Activated CD4-positive, alpha-beta T cell treated with anti-CD3 and anti-CD28 coated beads, Interleukin-2, Interleukin-4, amounts not matched to agents 100 ng/mL and 50 ng/mL, durations not matched to agents 16 hours and 8 hours (primary cell): ENCODE measurements around the gene RAD23A.
"Not testable (repeated sequence)": the region's sequence is repeated elsewhere in the genome, so short reads cannot be mapped to it uniquely, and the experiment has no call there.

Experiments
- DNase-seq: peaks from one replicate; pipeline ENCODE4 v3.0.0-alpha.2; 2020; ENCODE audit warnings: low spot score

The RAD23A gene

DNA sequence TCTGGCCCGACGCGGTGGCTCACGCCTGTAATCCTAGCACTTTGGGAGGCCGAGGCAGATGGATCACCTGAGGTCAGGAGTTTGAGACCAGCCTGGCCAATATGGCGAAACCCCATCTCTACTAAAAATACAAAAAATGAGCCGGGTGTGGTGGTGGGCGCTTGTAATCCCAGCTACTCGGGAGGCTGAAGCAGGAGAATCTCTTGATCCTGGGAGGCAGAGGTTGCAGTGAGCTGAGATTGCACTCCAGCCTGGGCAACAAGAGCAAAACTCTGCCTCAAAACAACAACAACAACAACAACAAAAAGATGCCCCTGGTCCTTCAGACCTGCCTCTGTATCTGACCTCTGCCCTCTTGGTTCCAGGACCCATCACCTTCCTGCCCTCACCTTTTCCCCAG is 9.9 kb downstream of the RAD23A start:
- not testable (repeated sequence) for DNase-seq

DNA sequence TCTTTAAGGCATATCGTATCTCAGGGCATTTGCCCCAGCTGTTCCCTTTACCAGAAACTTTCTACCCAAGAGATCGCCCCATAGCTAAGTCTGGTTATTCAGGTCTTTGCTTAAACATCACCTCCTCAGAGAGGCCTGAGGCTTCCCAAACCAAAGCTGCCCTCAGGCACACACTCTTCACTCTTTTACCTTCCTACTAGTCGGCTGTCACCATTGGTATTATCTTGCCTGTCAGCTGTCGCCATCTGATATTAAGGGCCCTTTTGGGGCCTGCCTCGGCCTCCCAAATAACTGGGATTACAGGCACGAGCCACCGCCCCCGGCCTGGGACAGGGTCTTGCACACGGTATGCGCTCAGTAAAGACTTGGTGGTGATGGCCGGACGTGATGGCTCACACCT is 10.3 kb downstream of the RAD23A start:
- DNase-seq, result no peak

DNA sequence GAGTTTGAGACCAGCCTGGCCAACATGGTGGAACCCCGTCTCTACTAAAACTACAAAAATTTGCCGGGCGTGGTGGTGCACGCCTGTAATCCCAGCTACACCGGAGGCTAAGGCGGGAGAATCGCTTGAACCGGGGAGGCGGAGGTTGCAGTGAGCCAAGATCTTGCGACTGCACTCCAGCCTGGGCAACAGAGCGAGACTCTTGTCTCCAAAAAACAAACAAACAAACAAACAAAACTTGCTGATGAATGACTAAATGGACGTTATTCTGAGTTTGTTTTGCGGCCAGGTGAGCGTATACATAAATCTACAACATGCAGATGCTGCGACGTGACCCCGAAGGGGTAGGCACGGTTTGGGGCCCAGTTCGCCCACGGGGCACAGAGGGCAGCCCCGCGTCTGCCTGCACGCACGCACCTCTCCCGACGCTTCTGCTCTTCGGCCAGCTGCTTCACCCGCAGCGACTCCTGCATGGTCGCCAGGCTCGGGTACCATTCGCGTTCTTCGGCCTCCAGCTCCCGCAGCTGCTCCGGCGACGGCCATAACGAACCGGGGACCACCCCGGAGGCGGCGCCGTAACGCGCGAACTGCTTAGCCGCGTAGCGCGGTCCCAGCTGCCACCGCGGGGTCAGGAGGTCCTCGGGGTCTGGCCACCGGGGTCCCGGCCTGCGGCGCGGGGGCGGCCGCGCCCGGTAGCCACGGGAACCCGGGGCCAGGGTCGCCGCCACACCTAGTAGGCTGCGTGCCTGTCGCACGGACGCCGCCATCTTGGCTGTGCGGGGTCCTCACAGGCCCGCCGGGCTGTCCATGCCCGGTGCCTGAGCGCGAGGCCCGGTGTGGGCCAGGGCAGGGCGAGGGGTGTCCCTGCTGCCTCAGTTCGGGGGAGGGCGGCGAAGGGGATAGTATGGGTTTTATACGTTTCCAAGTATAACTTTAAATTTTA is 11.1 kb downstream of the RAD23A start, which contains the start of gene GADD45GIP1:
TSS of gene GADD45GIP1 (minus strand) at position 778 of the 943 bp plus-strand sequence. CDS start at position 767, 11 bp downstream.
- DNase-seq, result peak; percentile 87

DNA sequence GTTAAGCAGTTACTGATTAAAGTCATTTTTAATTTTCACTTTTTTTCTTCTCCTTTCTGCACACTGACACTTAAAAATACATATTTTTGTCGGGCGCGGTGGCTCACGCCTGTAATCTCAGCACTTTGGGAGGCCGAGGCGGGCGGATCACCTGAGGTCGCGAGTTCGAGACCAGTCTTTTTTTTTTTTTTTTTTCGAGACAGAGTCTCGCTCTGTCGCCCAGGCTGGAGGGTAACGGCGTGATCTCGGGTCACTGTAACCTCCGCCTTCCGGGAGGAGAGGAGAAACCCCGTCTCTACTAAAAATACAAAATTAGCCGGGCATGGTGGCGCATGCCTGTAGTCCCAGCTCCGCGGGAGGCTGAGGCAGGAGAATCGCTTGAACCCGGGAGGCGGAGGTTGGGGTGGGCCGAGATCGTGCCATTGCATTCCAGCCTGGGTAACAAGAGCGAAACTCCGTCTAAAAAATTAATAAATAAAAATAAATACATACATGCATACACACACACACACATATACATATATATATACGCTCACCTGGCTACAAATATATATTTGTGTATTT is 11.8 kb downstream of the RAD23A start:
- DNase-seq, result not testable (repeated sequence)

DNA sequence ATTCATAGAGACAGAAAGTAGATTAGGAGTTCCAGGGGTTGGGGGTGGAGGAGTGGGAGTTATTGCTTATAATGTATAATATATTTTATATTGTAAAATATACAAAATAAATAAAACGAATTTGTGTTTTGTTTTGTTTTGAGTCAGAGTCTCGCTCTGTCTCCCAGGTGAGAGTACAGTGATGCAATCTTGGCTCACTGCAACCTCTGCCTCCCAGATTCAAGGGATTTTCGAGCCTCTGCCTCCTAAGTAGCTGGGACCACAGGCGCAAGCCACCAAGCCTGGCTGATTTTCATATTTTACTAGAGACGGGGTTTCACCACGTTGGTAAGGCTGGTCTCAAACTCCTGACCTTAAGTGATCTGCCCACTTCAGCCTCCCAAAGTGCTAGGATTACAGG is 13.8 kb downstream of the RAD23A start:
- DNase-seq, result no peak

DNA sequence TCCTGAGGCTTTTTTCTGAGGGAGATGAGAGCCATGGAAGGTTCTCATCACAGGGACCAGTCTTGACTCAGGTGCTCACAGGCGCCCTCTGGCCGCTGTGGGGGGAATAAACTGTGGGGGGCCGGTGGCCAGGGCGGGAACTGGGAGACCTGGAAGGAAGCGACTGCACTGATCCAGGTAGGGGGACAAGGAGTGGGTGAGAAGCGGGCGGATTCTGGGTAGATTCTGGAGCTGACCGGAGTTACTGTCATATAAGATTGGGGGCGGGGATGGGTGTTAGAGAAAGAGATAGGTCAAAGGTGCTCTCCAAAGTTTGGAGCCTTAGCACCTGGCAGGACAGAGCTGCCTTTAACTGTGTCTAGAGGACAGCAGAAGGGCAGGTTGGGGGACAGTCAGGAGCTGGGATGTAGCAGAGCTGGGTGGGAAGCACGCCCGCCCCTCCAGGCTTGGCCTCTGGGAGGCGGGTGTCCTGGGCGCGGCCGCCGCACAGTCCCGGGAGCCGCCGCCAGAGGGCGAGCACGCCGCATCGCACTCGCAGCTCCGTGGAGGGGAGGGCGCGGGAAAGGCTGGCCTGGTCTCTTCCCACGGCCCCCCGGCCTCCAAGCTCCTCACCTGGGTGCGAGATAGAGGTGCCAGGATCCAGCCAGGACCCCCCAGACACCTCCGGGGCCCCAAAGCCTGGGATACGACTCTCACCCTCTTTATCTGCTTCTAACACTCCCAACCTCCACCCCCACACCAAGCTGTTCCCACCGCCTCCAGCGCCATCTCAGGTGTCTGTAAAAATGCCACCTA is 19.6 kb downstream of the RAD23A start:
- peak; percentile 89 for DNase-seq

DNA sequence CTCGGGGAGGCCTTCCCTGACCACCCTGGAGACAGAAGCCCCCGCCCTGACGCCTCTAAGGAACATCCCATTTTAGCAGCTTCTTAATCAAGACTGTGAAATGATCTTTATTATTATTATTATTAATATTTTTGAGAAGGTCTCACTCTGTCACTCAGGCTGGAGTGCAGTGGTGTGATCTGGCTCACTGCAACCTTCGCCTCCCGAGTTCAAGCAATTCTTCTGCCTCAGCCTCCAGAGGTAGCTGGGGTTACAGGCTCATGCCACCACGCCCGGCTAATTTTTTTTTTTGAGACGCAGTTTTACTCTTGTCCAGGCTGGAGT is 20.1 kb downstream of the RAD23A start:
- no peak for DNase-seq

DNA sequence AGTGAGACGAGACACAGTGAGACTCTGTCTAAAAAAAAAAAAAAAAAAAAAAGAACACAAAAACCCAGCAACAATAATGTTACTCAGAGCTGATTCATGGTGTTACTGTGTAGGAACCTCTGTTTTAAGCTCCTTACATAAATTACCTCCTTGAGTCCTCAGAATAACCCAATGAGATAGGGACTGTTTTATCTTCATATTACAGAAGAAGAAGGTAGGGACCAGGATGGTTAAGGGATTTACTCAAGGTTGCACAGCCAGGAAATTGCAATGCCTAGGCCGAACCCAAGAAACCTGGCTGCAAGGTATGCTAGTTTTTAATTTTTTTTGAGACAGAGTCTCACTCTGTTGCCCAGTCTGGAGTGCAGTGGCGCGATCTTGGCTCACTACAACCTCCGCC is 22.2 kb downstream of the RAD23A start:
- no peak for DNase-seq

DNA sequence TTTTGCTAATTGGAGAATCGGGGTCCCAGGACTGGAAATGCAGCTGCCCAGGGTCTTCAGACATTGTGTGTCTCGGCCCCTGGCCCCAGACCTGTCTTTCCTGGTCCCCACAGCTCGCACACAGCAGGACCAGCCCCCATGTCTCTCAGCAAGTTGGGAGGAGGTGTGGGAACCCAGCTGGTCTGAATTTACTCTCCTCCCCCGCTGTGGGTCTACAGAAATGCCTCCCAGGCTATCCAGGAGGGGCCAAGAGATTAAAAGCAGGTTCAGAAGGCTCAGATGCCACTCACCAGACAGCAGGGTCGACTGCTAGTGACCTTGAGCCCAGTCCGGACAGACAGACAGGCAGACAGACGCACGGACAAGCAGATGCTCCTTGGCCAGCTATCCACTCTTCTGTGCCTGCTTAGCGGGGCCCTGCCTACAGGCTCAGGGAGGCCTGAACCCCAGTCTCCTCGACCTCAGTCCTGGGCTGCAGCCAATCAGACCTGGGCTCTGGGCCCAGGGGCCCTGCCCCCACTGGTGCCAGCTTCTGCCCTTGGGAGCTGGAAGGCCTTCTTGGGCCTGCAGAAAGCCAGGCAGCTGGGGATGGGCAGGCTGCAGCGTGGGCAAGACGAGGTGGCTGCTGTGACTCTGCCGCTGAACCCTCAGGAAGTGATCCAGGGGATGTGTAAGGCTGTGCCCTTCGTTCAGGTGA is 23.8 kb downstream of the RAD23A start, which contains the start of gene DAND5:
TSS of gene DAND5 (plus strand) at position 285 of the 697 bp plus-strand sequence. CDS start at position 370, 85 bp downstream.
- DNase-seq, result no peak

DNA sequence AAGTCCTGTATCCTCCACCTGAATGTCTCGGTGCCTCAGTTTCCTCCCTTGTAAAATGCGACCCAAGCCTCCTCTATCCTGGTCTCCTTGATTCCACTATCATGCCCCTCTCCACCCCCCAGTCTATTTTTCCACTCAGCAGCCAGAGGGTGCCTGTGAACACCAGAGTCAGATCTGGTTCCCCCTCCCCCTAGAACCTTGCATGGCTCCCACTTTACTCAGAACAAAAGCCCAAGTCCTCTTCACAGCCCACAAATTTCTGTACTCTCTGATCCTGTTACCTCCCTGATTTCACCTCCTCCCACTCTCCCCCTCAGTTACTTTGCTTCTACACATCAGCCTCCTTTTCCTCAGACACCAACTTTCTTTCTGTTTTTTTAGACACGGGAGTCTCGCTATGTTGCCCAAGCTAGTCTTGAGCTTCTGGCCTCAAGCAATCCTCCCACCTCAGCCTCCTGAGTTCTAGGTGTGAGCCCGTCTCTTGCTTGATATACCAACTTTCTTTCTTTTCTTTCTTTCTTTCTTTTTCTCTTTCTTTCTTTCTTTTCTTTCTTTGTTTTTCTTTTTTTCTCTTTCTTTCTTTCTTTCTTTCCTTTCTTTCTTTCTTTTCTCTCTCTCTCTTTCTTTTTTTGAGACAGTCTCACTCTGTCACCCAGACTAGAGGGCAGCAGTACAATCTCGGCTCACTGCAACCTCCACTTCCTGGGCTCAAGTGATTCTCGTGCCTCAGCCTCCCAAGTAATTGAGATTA is 24.6 kb downstream of the RAD23A start:
- DNase-seq, result no peak

DNA sequence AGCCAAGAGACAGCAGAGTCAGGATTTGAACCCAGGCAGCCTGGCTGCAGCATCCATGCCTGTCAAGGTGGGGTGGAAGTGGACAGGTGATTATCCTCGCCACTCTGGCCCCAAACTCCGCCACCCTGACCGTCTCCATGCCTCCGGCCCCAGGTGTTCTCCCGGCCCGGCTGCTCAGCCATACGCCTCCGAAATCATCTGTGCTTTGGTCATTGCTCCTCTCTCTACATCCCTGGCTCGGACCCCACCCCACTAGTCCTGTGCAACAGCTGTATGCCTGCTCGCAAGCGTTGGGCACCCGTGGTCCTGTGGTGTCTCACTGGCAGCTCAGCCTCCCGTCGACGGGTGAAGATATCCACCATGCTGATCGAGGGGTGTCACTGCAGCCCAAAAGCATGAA is 27.6 kb downstream of the RAD23A start:
- DNase-seq, result no peak

DNA sequence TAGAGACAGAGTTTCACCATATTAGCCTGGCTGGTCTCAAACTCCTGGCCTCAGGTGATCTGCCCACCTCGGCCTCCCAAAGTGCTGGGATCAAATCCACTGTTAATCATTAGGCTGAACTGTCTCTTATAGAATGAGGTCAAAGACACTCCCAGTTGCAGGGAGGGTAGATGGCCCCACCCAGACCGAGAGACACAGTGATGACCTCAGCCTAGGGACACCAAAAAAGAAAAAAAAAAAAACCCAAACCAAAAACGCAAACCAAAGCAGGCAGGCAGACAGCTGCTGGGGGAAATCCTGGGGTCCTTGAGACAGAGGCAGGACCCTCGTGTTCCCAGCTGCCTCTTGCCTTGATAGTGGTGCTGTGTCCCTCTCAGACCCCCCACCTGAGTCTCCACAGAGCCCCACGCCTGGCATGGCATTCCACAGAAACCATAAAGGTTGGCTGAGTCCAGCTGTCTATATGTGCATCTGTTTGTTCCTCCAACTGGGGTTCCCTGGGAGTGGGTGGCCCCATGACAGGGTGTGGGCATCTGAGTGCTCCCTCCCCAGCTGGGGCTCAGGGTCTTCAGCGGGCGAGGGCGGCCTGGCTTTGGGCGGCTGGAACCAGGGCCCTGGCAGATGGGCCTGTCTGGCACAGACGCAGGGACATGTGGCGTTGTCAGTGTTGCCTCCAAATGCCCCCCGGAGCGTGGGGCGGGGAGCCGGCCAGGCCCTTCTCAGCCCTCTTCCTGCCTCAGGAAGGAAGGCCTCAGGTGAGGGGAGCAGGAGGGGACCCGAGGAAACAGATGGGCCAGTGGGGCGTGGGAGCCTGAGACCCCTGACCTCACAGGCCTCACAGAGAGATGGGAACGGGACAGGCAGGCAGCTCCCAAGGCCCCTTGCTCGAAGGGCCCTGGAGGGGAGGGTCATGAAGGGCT is 28.9 kb downstream of the RAD23A start:
- no peak for DNase-seq

DNA sequence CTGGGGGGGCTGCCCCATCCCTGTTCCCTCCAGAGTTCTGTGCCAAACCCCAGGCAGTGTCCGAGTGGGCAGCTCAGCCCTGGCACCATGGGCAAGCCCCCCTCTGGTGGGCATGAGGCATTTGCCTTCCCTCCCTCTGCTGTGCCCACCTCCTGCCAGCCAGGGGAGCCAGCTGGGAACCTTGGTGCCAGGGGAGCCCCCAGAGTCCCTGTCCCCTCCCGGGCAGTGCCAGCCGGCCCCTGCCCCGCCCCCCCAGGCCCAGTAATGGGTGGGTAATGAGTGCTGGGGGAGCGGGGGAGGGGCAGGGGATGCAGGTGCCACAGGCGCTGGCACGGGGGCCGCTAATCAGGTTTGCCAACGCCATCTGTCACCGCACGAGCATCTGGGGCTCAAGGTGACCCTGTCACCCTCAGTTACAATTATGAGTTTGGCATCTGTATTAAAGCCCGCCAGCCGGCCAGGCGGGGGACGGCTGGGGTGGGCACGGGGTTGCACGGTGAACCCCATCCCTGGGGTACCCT is 29.6 kb downstream of the RAD23A start:
- DNase-seq, result no peak

DNA sequence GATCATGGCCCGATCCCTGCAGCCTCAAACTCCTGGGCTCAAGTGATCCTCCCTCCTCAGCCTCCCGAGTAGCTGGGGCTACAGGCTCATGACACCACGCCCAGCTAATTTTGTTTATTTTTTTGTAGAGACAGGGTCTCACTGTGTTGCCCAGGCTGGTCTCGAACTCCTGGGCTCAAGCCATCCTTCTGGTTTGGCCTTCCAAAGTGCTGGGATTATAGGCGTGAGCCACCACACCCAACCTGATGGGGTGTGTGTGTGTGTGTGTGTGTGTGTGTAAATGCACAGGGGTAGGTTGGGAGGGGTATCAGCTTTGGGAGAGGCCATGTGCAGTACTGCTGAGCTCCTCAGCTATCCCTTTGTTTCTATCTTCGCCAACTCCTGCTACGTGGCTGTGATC is 30.4 kb downstream of the RAD23A start:
- DNase-seq, result not testable (repeated sequence)

DNA sequence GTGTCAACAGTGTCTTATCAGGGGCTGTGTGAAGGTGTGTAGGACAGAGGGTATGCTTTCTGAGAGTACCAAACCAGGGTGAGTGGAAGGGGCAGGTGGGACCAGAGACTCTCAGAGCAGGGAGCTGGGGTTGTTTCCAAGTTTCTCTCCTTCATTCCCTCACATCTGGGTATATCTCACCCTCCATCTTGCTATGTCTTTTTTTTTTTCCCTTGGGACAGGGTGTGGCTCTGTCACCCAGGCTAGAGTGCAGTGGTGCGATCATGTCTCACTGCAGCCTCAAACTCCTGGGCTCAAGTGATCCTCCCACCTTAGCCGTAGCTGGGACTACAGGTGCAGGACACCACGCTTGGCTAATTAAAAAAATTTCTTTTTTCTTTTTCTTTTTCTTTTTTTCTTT is 34.3 kb downstream of the RAD23A start:
- DNase-seq, result no peak

DNA sequence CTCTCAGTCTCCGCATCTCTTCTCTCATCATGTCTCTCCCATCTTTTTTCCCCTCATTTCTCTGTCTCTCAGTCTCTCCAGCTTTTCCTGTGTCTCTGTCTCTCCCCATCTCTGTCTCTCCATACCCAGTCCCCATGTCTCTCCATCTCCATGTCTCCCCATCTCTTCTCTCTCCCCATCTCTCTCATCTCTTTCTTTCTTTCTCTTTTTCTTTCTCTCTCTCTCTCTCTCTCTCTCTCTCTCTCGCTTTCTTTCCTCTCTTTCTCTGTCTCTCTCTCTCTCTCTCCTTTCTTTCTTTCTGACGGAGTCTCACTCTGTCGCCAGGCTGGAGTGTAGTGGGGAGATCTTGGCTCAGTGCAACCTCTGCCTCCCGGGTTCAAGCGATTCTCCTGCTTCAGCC is 37.0 kb downstream of the RAD23A start:
- DNase-seq, result no peak

DNA sequence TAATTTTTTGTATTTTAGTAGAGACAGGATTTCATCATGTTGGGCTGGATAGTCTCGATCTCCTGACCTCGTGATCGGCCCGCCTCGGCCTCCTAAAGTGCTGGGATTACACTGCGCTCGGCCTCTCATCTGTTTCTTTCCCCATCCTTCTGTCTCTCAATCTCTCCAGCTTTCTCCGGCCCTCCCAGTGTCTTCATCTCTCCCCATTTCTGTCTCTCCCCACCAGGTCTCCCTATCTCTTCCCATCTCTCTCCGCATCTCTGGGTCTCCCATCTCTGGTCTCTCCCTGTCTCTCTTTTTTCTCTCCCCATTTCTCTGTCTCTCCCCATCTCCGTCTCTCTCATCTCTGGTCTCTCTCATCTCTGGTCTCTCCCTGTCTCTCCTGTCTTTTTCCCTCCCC is 37.4 kb downstream of the RAD23A start:
- no peak for DNase-seq

DNA sequence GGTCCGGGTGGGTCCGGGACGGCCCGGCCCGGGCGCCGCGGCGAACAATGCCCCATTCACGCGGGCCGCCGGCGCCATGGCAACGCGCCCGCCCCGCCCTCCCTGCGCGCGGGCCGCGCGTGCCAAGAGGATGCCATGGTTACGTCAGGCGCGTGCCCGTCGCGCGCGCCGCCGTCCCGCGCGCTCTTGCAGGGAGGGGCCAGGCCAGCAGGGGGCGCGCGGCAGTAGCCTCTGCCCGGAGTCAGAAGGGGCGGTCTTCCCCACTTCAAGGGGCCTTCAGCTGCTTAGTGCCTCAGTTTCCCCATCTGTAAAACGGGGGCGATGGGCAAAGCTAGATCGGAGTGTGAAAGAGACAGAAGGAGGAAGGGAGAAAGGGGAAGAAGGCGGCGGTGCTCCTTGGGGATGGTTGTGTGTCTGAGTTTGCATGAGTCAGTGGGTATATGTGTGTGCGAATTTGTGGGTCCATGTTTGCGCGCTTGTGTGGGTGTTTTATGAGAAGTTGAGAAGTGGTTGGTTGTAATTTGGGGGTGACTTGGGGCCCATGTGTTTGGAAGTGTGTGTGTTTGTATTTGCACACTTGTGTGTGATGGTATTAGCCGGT is 38.0 kb downstream of the RAD23A start:
- DNase-seq, result peak; percentile 74

DNA sequence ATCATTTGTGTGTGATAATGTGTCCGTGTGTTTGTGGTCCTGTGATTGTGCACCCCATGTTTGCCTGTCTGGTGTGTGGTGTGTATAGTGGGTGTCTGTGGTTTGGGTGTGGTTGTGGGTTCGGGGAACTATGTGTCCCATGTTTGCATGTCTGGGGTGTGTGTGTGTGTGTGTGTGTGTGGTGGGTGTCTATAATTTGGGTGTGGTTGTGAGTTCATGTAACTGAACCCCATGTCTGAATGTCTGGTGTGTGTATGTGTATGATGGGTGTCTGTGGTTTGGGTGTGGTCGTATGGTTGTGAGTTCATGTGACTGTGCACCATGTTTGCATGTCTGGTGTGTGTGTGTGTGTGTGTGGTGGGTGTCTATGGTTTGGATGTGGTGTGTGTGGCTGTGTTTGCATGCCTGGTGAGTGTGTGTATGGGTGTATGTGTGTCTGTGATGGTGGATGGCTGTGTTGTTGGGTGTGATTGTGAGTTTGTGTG is 38.5 kb downstream of the RAD23A start:
- DNase-seq, result no peak
